Thyroid gland (tissue), 4 donors: ENCODE results near the gene JAKMIP1.

ENCODE experiments used
- CTCF ChIP-seq, 6 experiments: fragments of 200-600 bp in 3 of 6; fragments of 450-650 bp in 3 of 6; sonication (generic) in 3 of 6; IDR thresholded peaks; one replicate each; pipeline ENCODE4 v1.5.1; 2016 to 2019; ENCODE audit warnings: antibody characterized with exemption in 6 of 6, mild to moderate bottlenecking in 2 of 6, inconsistent platforms in 1 of 6, moderate library complexity in 1 of 6
- POLR2A ChIP-seq, 2 donors: fragments of 450-650 bp; IDR thresholded peaks; one replicate each; pipeline ENCODE4 v1.6.1; 2017; ENCODE audit warnings: antibody characterized with exemption in 2 of 2, mild to moderate bottlenecking in 2 of 2, moderate library complexity in 1 of 2

- TF ChIP-seq CTCF (IDR thresholded peaks at IDR 0.05) (no peak), POLR2A (IDR thresholded peaks at IDR 0.05) (no peak)
Observed at GRCh38 chr4:6023731-6024130, 176.6 kb downstream of the JAKMIP1 start.
